Choroid plexus epithelial cell (primary cell): ENCODE measurements around the gene CPLANE1.
A peak's percentile ranks its signal among the peaks of the same experiment; 100 is the strongest.
"Not testable (repeated sequence)": the region's sequence is repeated elsewhere in the genome, so short reads cannot be mapped to it uniquely, and the experiment has no call there.

Experiments used
- DNase-seq: peaks from one replicate; pipeline ENCODE4 v3.0.0-alpha.2; 2010; ENCODE audit warnings: low read depth
- H3K4me3 ChIP-seq: 2 replicates; pipeline ENCODE4 v1.5.1; 2011; ENCODE audit warnings: low read depth, mild to moderate bottlenecking, control low read depth, low read length, moderate library complexity
- CTCF ChIP-seq: conservative IDR thresholded peaks from 2 replicates; pipeline ENCODE4 v1.5.1; 2011; ENCODE audit warnings: low read depth, mild to moderate bottlenecking, control low read depth, inconsistent platforms, low read length, moderate library complexity

The CPLANE1 gene

GRCh38 chr5:37088009-37088408 lies 161.2 kb downstream of the CPLANE1 start:
- no peak overlapping the region for H3K4me3 ChIP-seq
- DNase-seq = no peak
- no peak for TF ChIP-seq CTCF

- no peak for TF ChIP-seq CTCF
- peak; percentile 78 for DNase-seq
- no peak overlapping the region for H3K4me3 ChIP-seq
Measured at GRCh38 chr5:37086466-37087173, 162.6 kb downstream of the CPLANE1 start.

- DNase-seq = peak; percentile 27
- not testable (repeated sequence) for H3K4me3 ChIP-seq
Measured at GRCh38 chr5:37086026-37086425, 163.2 kb downstream of the CPLANE1 start.

- not testable (repeated sequence) for H3K4me3 ChIP-seq, DNase-seq
Measured at GRCh38 chr5:37082977-37083376, 166.2 kb downstream of the CPLANE1 start.

- no peak for TF ChIP-seq CTCF
- H3K4me3 ChIP-seq = no peak overlapping the region
- DNase-seq = no peak
Measured at GRCh38 chr5:37080697-37081096, 168.5 kb downstream of the CPLANE1 start.

GRCh38 chr5:37077146-37077545 lies 172.0 kb downstream of the CPLANE1 start:
- no peak for TF ChIP-seq CTCF
- no peak overlapping the region for H3K4me3 ChIP-seq
- DNase-seq = no peak

- TF ChIP-seq CTCF = no peak
- H3K4me3 ChIP-seq = no peak overlapping the region
- DNase-seq = peak; percentile 29
Measured at GRCh38 chr5:37075399-37075950, 173.7 kb downstream of the CPLANE1 start.

- no peak overlapping the region for H3K4me3 ChIP-seq
- no peak for TF ChIP-seq CTCF
- DNase-seq = peak; percentile 91
Measured at GRCh38 chr5:37071901-37072581, 177.1 kb downstream of the CPLANE1 start.
